GM12864 (cell line): ENCODE measurements around the gene TEX44.

Source experiments
- DNase-seq: peaks from one replicate; pipeline ENCODE4 v3.0.0-alpha.2; 2011; ENCODE audit warnings: low read depth
- H3K4me3 ChIP-seq: 2 replicates; pipeline ENCODE4 v1.5.1; 2011; ENCODE audit warnings: mild to moderate bottlenecking, low read depth, low read length, control low read depth
- TF ChIP-seq, protein P1 (sequence below): IDR thresholded peaks from 2 replicates; pipeline ENCODE4 v1.5.1; 2011; ENCODE audit warnings: low read depth, mild to moderate bottlenecking, moderate library complexity, low read length, control low read depth, inconsistent platforms; ENCODE audit errors: missing control alignments

The TEX44 gene

DNA sequence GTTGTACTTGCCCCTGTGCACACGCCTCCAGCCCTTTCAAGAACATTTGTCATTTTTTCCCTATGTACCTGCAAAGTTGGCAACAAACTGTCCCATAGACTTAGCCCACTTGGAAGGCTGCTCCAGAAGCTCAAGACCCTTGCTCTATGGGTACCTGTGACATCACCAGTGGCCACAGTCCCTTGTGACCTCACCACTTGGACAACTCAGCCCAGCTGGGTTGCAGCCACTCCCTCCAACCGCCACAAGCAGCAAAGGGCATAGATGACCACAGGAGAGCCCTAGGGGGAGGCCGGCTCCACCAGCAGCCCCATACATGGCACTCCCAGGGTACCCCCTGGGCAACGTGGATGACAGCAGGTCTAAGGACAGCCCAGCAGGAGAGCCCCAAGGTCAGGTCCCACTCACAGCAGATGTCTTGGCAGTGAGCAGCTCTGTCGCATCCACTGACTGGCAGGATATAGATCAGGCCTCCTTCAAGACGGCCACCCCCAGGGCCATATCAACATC lies at the start of gene TEX44:
TSS of gene TEX44 (plus strand) at position 229 of the 510 bp plus-strand sequence. CDS start at position 317, 88 bp downstream.
- TF ChIP-seq, protein P1, sequence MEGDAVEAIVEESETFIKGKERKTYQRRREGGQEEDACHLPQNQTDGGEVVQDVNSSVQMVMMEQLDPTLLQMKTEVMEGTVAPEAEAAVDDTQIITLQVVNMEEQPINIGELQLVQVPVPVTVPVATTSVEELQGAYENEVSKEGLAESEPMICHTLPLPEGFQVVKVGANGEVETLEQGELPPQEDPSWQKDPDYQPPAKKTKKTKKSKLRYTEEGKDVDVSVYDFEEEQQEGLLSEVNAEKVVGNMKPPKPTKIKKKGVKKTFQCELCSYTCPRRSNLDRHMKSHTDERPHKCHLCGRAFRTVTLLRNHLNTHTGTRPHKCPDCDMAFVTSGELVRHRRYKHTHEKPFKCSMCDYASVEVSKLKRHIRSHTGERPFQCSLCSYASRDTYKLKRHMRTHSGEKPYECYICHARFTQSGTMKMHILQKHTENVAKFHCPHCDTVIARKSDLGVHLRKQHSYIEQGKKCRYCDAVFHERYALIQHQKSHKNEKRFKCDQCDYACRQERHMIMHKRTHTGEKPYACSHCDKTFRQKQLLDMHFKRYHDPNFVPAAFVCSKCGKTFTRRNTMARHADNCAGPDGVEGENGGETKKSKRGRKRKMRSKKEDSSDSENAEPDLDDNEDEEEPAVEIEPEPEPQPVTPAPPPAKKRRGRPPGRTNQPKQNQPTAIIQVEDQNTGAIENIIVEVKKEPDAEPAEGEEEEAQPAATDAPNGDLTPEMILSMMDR: no peak
- no peak for DNase-seq
- no peak within 1 kb of the TSS for H3K4me3 ChIP-seq

DNA sequence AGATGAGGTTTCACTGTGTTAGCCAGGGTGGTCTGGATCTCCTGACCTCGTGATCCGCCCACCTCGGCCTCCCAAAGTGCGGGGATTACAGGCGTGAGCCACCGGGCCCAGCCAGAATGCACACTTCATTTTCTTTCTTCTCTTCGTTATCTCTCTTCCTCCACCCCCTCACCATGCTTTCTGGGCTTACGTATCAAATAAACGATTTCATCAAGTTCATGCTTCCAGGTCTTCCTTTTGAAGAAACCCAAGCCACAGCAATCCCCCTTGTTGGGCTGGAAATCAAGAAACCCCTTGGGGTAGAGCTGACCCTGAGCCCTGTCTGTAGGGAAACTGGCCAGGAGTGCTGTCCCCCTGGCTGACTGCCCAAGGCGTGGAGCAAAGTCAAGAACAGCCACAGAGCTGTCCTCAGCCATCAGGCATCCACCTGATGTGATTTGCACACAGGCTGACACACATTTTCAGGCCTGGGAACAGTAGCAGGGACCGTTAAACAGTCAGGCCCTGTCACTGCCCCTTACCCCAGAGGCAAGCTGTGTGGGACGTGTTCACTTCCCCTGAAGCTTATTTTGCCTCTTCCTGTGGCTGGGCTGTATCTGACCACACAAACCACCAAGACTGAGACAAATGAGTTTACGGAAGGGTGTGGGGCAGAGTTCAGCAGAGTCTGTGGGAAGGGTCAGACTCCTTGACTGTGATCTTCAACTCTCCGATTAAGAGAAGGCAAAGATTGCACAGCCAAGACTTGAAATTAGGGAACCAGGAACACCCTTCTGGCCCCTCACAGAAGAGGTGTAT lies 47.4 kb upstream of the TEX44 start:
- peak; percentile 98 for DNase-seq
- H3K4me3 ChIP-seq: no peak overlapping the region
- TF ChIP-seq, protein P1: no peak

- no peak overlapping the region for H3K4me3 ChIP-seq
- TF ChIP-seq, protein P1: no peak
- no peak for DNase-seq
Measured at GRCh38 chr2:231546014-231546715, 46.5 kb upstream of the TEX44 start.

DNA sequence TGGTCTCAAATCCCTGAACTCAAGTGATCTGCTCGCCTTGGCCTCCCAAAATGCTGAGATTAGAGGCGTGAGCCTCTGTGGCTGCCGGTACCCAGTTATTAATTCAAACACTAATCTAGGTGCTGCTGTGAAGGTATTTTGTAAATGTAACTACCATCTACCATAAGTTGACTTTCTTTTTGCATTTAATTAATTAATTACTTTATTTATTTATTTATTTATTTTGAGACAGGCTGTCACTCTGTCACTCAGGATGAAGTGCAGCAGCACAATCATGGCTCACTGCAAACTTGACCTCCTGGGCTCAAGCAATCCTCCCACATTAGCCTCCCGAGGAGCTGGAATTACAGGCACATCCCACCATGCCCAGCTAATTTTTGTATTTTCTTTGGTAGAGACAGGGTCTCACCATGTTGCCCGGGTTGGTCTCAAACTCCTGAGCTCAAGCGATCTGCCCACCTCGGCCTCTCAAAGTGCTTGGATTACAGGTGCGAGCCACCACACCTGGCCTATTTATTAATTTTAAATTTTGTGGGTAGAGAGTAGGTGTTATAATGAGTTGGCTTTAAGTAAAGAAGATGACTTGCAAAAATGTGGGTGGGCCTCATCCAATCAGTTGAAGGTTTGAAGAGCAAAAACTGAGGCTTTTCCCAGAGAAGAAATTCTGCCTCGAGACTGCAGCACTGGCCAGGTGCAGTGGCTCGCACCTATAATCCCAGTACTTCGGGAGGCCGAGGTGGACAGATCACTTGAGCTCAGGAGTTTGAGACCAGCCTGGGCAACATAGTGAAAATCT lies 45.2 kb upstream of the TEX44 start:
- no peak for DNase-seq
- TF ChIP-seq, protein P1: no peak
- no peak overlapping the region for H3K4me3 ChIP-seq

GRCh38 chr2:231548752-231549151 lies 43.9 kb upstream of the TEX44 start:
- TF ChIP-seq, protein P1: no peak

GRCh38 chr2:231549446-231550239 lies 43.0 kb upstream of the TEX44 start:
- no peak for DNase-seq
- TF ChIP-seq, protein P1: no peak

More at GRCh38 chr2:231548752-231549151, 43.9 kb upstream of the TEX44 start:
- H3K4me3 ChIP-seq: no peak overlapping the region
- DNase-seq: no peak

More at GRCh38 chr2:231549446-231550239, 43.0 kb upstream of the TEX44 start:
- no peak overlapping the region for H3K4me3 ChIP-seq
